GM21529 (cell line): ENCODE results near the gene NCOA1.

Experiments
- ATAC-seq: cut with Tn5 transposase; IDR thresholded peaks from one replicate; pipeline ENCODE4 v1.9.1; 2021; ENCODE audit not compliant: unreplicated experiment

Gene NCOA1

DNA sequence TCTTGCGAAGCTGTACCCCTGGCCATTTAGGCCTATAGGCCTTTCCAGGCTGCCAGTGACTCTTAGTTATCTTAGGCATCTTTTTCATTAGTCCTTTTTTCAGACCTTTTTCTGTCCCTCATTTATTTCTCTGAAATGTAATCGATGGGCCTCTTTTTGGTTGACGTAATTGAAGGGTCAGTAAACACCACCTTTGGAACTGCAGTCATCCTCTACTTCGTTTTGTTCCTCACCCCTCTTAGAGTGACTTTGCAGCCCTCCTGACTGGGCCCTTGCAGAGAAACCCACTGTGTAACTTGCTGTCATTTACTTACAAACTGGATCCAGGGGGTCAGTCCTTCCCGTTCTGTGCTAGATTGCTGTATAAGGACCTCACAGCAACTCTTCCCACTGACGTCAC lies 325.4 kb downstream of the NCOA1 start:
- ATAC-seq = no peak

DNA sequence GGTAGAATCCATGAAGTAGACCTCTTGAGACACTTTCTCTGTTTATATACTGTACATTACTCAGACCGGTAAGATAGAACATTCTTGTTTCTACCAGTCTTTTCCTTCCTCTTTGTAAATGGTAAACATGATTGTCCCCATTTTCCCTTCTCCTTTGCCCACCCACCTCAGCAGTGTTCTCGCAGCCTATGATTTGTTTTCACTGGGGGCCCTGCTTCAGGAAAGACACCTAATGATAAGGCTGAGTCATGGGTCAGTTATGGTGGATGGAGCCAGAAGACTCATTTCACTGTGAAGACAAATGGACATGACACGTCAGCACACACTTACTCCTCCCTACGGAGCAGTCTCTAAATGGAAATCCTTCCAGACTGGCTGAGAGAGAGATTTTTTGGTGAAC lies 325.8 kb downstream of the NCOA1 start:
- ATAC-seq = no peak

DNA sequence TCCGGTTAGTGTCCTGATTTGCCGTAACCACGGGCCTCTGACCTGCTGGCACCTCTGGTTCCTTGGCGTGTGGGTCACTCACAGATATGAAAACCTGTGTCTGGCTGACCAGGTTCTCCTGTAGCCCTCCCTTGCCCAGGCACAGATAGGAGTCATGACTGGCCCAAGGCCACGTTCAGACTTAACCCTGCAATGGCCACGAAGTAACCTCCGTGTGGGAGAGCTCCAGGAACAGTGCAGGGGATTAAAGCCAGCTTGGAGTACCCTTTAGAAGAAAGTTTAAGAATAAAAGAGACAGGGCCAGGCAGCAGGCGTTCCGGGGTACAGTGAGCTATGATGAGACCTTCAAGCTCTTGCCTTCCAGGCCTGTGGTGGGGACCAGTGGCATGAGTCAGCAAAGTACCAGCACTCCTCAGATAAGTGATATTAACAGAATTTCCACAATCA lies 327.7 kb downstream of the NCOA1 start:
- no peak for ATAC-seq

DNA sequence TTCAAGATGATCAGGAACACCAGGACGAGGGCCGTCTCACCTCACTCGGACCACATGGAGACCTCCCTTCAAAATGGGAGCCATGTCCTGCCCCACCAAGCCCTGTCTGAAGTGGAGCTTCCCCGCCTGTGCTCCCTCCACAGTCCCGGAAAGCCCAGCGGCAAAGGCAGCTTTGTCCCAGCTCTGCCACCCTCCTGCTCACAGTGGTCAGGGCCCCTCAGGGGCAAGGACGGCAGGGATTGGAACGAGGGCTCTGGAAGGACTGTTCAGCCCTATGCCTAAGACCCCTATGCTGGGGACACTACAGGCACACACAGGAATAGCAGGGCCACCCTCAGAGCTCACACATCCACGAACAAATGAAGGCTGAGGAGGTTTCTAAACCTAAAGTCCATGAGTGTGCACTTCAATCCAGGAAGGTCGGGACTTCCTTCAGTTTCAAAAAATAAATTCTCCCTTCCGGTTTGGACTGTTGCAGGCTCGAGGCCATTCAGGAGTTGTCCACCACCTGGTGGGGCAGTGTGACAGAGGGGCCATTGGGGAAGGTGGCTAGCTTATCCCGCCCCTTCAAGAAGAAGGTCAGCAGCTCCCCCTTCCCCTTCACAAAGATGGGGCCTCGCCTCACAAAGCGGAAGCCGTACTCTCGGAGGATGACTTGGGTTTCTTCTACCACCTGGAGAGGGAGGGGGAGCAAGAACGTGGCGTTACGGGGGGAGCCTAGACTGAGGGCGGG lies 328.6 kb downstream of the NCOA1 start:
- ATAC-seq = no peak

DNA sequence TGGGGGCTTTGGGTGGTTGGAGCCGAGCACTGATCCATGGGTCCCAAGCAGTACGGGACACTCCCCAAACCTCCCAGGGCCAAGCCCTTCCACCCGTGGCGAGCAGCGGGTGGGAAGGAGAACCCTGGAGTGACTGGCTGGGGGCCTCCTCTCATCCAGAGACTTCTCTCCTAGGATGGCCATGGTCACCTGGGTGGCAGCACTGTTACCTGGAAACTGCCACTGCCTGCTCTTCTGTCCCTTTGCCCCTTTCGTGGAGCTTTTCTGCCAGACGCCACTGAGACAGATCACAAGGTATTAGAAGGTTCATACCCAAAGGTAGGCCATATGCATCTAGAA lies 329.1 kb downstream of the NCOA1 start:
- ATAC-seq = no peak
